HepG2 (cell line): ENCODE measurements around the gene FZD7. TPM values are rescaled to one million over a fixed set of nuclear protein-coding genes. Genes with fewer than 3 reads are reported as not detected.

Source experiments
- ARID2 ChIP-seq: sonication (generic); formaldehyde crosslinking; IDR thresholded peaks from 2 replicates; pipeline ENCODE4 v1.8.1; 2022; ENCODE audit warnings: mild to moderate bottlenecking, missing genetic modification reagents, borderline replicate concordance
- BCL6 ChIP-seq: IDR thresholded peaks from 2 replicates; pipeline ENCODE4 v1.6.1; 2016; ENCODE audit warnings: missing genetic modification reagents, missing compliant biosample characterization
- CBX5 ChIP-seq: sonication (generic); formaldehyde crosslinking; IDR thresholded peaks from 2 replicates; pipeline ENCODE4 v1.4.0; 2020; ENCODE audit warnings: missing genetic modification reagents, borderline replicate concordance
- DZIP1 ChIP-seq: sonication (generic); formaldehyde crosslinking; IDR thresholded peaks from 2 replicates; pipeline ENCODE4 v1.5.0; 2020; ENCODE audit warnings: mild to moderate bottlenecking, missing genetic modification reagents
- FOSL1 ChIP-seq: sonication (generic); formaldehyde crosslinking; IDR thresholded peaks from 2 replicates; pipeline ENCODE4 v1.9.0; 2021; ENCODE audit warnings: missing genetic modification reagents, borderline replicate concordance
- MAFK ChIP-seq, 2 experiments: IDR thresholded peaks in 1 of 2; conservative IDR thresholded peaks in 1 of 2; 2 replicates each; pipeline ENCODE4 v1.6.1; 2011; ENCODE audit warnings: improper control_type of control experiment in 2 of 2, low read length in 2 of 2
- MEF2D ChIP-seq: sonication (generic); formaldehyde crosslinking; IDR thresholded peaks from 2 replicates; pipeline ENCODE4 v1.5.1; 2020; ENCODE audit warnings: mild to moderate bottlenecking, missing genetic modification reagents
- MNT ChIP-seq: fragments of 450-650 bp; IDR thresholded peaks from 2 replicates; pipeline ENCODE4 v1.6.1; 2016
- SMAD3 ChIP-seq: sonication (generic); formaldehyde crosslinking; IDR thresholded peaks from 2 replicates; pipeline ENCODE4 v1.4.0; 2020; ENCODE audit warnings: missing genetic modification reagents
- SNRNP70 ChIP-seq: fragments of 200-400 bp; formaldehyde crosslinking; IDR thresholded peaks from 2 replicates; pipeline ENCODE4 v1.6.1; 2017; ENCODE audit warnings: mild to moderate bottlenecking, low read depth, low read length, moderate library complexity
- ZBTB25 ChIP-seq: IDR thresholded peaks from 2 replicates; pipeline ENCODE4 v1.6.1; 2018; ENCODE audit warnings: missing genetic modification reagents
- ZNF10 ChIP-seq: sonication (generic); formaldehyde crosslinking; IDR thresholded peaks from 2 replicates; pipeline ENCODE4 v1.4.0; 2020; ENCODE audit warnings: mild to moderate bottlenecking, low read depth, missing genetic modification reagents, borderline replicate concordance
- ZNF44 ChIP-seq: sonication (generic); formaldehyde crosslinking; IDR thresholded peaks from 2 replicates; pipeline ENCODE4 v1.5.1; 2020; ENCODE audit warnings: mild to moderate bottlenecking, missing genetic modification reagents
- polyA plus RNA-seq, 8 experiments: library from polyadenylated mRNA; depleted of rRNA in 3 of 8; stranded (reverse) in 7 of 8; unstranded in 1 of 8; fragments of >200 nt; fragmentation: Illumina TruSeq in 4 of 8; extraction: Trizol in 4 of 8; gene quantifications; 2 replicates each; pipeline versions ENCODE4 v1.2.1 to v1.2.3, GENCODE V29; 2011 to 2016; ENCODE audit warnings: low read depth in 4 of 8, missing spikeins in 1 of 8, mixed read lengths in 1 of 8; ENCODE audit not compliant: insufficient read depth in 1 of 8
- total RNA-seq, 5 experiments: library from RNA; depleted of rRNA; stranded (reverse); fragments of >200 nt; fragmentation: Illumina TruSeq; extraction: Trizol; gene quantifications; 2 replicates each; pipeline ENCODE4 v1.2.3, GENCODE V29; 2016; ENCODE audit warnings: low read depth in 1 of 5
- TF ChIP-seq, protein P1 (sequence below): IDR thresholded peaks from 2 replicates; pipeline ENCODE4 v1.6.1; 2016; ENCODE audit warnings: mild to moderate bottlenecking, missing biosample characterization, missing genetic modification reagents
- TF ChIP-seq, protein P2 (sequence below): sonication (generic); formaldehyde crosslinking; IDR thresholded peaks from 2 replicates; pipeline ENCODE4 v1.8.1; 2023; ENCODE audit warnings: mild to moderate bottlenecking, moderate library complexity, missing genetic modification reagents
- TF ChIP-seq, protein P3 (sequence below): IDR thresholded peaks from 2 replicates; pipeline ENCODE4 v1.6.1; 2018; ENCODE audit warnings: missing genetic modification reagents, mild to moderate bottlenecking, missing compliant biosample characterization
- TF ChIP-seq, protein P4 (sequence below): sonication (generic); formaldehyde crosslinking; IDR thresholded peaks from 2 replicates; pipeline ENCODE4 v1.5.1; 2020; ENCODE audit warnings: missing genetic modification reagents, mild to moderate bottlenecking, borderline replicate concordance

The FZD7 gene
- total and polyA plus RNA-seq, 2 of the 13 experiments (the other 11 are each of a cell fraction or from before 2014, with no cell fraction given), result 0.13 to 0.38 TPM

GRCh38 chr2:202033317-202034248, at the start of gene FZD7 (continued):
- TF ChIP-seq ZBTB25 (0 out of 2 replicates have a peak, but pooled peaks have one; percentile 20), CBX5 (no peak), MAFK (conservative IDR thresholded peaks at IDR 0.05 in 1 of 2, IDR thresholded peaks at IDR 0.05 in 1 of 2; ENCODE audit: low read length in 2 of 2) (no peak), FOSL1 (CRISPR knock-in tag) (no peak), SNRNP70 (no peak), BCL6 (CRISPR knock-in tag) (peak; percentile 8; the same call in 1 of the 2 replicates), DZIP1 (no peak), MNT (no peak), ARID2 (CRISPR knock-in tag) (no peak), MEF2D (CRISPR knock-in tag) (no peak), ZNF44 (no peak), ZNF10 (CRISPR knock-in tag) (no peak), SMAD3 (CRISPR knock-in tag) (no peak)
- TF ChIP-seq, protein P1, sequence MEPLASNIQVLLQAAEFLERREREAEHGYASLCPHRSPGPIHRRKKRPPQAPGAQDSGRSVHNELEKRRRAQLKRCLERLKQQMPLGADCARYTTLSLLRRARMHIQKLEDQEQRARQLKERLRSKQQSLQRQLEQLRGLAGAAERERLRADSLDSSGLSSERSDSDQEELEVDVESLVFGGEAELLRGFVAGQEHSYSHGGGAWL (CRISPR knock-in tag), result 0 out of 2 replicates have a peak, but pooled peaks have one; percentile 28
- TF ChIP-seq, protein P2, sequence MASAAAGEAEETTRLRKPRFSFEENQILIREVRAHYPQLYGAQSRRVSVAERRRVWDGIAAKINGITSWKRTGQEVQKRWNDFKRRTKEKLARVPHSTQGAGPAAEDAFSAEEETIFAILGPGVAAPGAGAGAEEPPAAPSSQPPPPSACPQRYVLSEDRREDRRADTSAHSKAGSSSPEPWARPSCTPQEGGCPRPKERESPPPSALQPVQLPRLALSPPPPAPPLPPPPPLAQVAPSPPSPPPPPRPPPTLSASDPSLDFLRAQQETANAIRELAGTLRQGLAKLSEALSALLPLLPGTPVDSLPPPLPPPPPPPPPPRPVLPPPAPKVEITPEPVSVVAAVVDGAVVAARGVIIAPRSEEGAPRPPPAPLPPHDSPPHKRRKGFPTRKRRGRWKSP (CRISPR knock-in tag), result 0 out of 2 replicates have a peak, but pooled peaks have one; percentile 8
- TF ChIP-seq, protein P3, sequence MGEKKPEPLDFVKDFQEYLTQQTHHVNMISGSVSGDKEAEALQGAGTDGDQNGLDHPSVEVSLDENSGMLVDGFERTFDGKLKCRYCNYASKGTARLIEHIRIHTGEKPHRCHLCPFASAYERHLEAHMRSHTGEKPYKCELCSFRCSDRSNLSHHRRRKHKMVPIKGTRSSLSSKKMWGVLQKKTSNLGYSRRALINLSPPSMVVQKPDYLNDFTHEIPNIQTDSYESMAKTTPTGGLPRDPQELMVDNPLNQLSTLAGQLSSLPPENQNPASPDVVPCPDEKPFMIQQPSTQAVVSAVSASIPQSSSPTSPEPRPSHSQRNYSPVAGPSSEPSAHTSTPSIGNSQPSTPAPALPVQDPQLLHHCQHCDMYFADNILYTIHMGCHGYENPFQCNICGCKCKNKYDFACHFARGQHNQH (CRISPR knock-in tag), result peak; percentile 23; the same call in 1 of the 2 replicates
- TF ChIP-seq, protein P4, sequence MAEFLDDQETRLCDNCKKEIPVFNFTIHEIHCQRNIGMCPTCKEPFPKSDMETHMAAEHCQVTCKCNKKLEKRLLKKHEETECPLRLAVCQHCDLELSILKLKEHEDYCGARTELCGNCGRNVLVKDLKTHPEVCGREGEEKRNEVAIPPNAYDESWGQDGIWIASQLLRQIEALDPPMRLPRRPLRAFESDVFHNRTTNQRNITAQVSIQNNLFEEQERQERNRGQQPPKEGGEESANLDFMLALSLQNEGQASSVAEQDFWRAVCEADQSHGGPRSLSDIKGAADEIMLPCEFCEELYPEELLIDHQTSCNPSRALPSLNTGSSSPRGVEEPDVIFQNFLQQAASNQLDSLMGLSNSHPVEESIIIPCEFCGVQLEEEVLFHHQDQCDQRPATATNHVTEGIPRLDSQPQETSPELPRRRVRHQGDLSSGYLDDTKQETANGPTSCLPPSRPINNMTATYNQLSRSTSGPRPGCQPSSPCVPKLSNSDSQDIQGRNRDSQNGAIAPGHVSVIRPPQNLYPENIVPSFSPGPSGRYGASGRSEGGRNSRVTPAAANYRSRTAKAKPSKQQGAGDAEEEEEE (CRISPR knock-in tag), result no peak
